CD4-positive, alpha-beta T cell treated with Interleukin-4 for 4 hours (primary cell): ENCODE data around the gene NMRK1.
A peak's percentile ranks its signal among the peaks of the same experiment; 100 is the strongest.

Experiments
- DNase-seq: peaks from one replicate; pipeline ENCODE4 v3.0.0-alpha.2; 2020

NMRK1 gene

GRCh38 chr9:75101004-75101588 lies 13.1 kb upstream of the NMRK1 start:
- no peak for DNase-seq

- no peak for DNase-seq
Observed at GRCh38 chr9:75096796-75097195, 8.8 kb upstream of the NMRK1 start.

GRCh38 chr9:75092766-75093165 lies 4.8 kb upstream of the NMRK1 start:
- DNase-seq, result no peak

GRCh38 chr9:75090579-75090978 lies 2.6 kb upstream of the NMRK1 start:
- DNase-seq, result no peak

- no peak for DNase-seq
Observed at GRCh38 chr9:75089373-75089766, 1.4 kb upstream of the NMRK1 start.

GRCh38 chr9:75088646-75089372 lies 854 bp upstream of the NMRK1 start:
- peak; percentile 25 for DNase-seq

- DNase-seq, result peak; percentile 49
Observed at GRCh38 chr9:75087289-75087823, 599 bp downstream of the NMRK1 start.

GRCh38 chr9:75086541-75087288 lies 1.2 kb downstream of the NMRK1 start:
- no peak for DNase-seq

- DNase-seq, result no peak
Observed at GRCh38 chr9:75085640-75086039, 2.3 kb downstream of the NMRK1 start.

- no peak for DNase-seq
Observed at GRCh38 chr9:75084081-75084672, 3.8 kb downstream of the NMRK1 start.

- DNase-seq, result peak; percentile 48
Observed at GRCh38 chr9:75083188-75083970, 4.6 kb downstream of the NMRK1 start.

GRCh38 chr9:75081632-75082031 lies 6.3 kb downstream of the NMRK1 start:
- no peak for DNase-seq

- DNase-seq, result no peak
Observed at GRCh38 chr9:75072895-75073294, 15.1 kb downstream of the NMRK1 start.

- peak; percentile 63 for DNase-seq
Observed at GRCh38 chr9:75071530-75072122, 16.3 kb downstream of the NMRK1 start.

- no peak for DNase-seq
Observed at GRCh38 chr9:75069171-75069570, 18.8 kb downstream of the NMRK1 start.

GRCh38 chr9:75067894-75068293 lies 20.1 kb downstream of the NMRK1 start:
- DNase-seq, result no peak

GRCh38 chr9:75065510-75065909 lies 22.4 kb downstream of the NMRK1 start:
- no peak for DNase-seq

- DNase-seq, result no peak
Observed at GRCh38 chr9:75064307-75065025, 23.5 kb downstream of the NMRK1 start.

GRCh38 chr9:75063556-75064305 lies 24.2 kb downstream of the NMRK1 start:
- no peak for DNase-seq

GRCh38 chr9:75061169-75061568 lies 26.8 kb downstream of the NMRK1 start:
- DNase-seq, result no peak
